AG10803 (cell line): Measurements from ENCODE around the gene KCNN2.
A peak's percentile ranks its signal among the peaks of the same experiment; 100 is the strongest.
"Not testable (repeated sequence)": the region's sequence is repeated elsewhere in the genome, so short reads cannot be mapped to it uniquely, and the experiment has no call there.

ENCODE experiments used
- DNase-seq: peaks from one replicate; pipeline ENCODE4 v3.0.0; 2010; ENCODE audit warnings: low read depth
- H3K4me3 ChIP-seq: 2 replicates; pipeline ENCODE4 v1.5.1; 2011; ENCODE audit warnings: mild to moderate bottlenecking, low read length, control low read depth
- TF ChIP-seq, protein P1 (sequence below): conservative IDR thresholded peaks from 2 replicates; pipeline ENCODE4 v1.5.1; 2011; ENCODE audit warnings: mild to moderate bottlenecking, low read length, control low read depth, inconsistent platforms

The KCNN2 gene

DNA sequence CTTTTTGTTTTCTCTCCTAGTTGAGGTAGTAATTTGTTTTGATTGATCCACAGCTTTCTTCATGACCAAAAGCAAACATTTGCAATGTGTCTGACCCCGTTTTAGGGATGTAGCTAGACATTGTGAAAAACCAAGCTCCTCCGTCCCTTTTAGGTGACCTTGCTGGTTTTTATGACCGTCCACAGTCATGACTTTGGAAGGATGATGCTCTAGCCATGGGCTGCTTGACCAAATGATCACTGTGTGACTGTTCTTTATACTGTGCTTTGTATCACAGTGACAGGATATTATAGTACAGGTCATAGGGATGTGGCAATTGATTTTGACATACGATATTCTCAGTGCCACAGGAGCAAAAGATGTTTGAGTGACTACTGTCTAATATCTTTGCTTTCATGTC, 54.4 kb downstream of the KCNN2 start:
- TF ChIP-seq, protein P1, sequence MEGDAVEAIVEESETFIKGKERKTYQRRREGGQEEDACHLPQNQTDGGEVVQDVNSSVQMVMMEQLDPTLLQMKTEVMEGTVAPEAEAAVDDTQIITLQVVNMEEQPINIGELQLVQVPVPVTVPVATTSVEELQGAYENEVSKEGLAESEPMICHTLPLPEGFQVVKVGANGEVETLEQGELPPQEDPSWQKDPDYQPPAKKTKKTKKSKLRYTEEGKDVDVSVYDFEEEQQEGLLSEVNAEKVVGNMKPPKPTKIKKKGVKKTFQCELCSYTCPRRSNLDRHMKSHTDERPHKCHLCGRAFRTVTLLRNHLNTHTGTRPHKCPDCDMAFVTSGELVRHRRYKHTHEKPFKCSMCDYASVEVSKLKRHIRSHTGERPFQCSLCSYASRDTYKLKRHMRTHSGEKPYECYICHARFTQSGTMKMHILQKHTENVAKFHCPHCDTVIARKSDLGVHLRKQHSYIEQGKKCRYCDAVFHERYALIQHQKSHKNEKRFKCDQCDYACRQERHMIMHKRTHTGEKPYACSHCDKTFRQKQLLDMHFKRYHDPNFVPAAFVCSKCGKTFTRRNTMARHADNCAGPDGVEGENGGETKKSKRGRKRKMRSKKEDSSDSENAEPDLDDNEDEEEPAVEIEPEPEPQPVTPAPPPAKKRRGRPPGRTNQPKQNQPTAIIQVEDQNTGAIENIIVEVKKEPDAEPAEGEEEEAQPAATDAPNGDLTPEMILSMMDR = no peak
- DNase-seq = no peak
- H3K4me3 ChIP-seq = no peak overlapping the region

DNA sequence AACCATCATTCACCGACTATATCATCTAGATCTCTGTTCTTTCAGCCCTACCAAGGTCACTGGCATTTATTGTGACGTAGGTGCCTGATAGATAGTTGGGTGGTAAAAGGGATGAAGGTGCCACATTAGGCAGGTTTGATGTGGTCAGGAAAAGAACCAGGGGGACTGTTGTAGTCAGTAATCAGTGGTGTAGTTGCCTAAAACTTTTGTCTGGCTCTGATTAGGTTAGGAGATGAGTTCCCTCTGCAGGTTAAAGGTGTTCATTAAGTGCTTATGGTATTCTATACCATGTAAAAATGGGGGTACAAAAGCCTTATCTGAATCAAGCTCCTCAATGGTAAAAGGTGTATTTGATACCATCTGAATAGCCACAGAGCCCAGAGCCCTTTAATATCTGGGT, 55.6 kb downstream of the KCNN2 start:
- H3K4me3 ChIP-seq = no peak overlapping the region

DNA sequence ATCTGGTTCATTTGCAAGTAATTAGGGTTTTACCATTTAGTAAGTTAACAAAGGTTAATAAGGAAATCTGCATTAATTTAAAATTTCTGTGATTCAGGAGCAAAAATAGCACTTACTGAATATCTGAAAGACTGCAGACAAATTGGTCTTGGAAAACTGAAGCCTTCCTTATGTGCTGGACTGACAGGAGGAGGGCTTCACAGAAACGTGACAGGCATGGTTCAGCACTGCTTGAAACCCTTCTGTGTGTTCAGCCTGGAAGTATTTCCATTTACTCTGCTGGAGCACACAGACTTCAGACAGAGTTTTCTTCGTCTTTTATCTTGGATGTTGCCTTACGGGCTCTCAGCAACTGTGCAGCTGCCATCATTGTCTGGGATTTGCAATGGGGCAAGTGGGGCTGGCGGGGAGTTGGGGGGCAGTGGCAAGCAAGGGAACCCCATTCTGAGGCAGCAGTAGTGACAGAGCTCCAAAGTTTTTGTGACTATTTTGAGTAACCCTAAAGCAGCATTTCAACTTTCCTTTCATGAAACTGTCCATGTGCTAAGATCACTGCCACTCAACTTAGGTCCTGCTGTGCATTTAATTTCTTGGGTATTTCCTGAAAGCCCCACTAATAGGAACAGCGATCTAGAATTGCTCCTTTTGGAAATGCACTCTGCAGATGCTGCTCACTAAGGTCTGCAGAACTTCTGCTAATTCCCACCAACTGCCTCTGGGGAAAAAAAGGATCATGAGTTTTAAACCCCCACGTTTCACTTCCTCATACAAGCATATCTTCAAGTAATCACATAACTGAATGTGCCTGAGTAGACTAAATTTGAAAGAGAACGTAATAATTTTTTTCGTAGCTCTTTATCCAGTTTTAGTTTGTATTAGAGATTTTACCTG, 56.6 kb downstream of the KCNN2 start:
- no peak overlapping the region for H3K4me3 ChIP-seq
- TF ChIP-seq, protein P1 = no peak
- DNase-seq = no peak

More for the DNA sequence above, 55.6 kb downstream of the KCNN2 start:
- DNase-seq = no peak
- TF ChIP-seq, protein P1 = no peak

DNA sequence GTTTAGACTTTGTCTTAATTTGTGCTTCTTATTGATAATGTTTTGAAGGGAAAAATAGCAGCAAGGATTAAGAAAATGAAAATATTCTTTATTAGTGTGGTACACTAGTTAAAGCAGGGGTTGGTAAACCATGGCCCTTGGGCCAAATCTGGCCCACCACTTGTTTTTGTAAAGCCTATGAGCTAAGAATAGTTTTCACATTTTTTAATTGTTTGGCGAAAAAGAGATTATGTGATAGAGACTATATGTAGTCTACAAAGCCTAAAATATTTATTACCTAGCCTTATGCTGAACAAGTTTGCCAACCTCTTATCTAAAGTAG, 57.2 kb downstream of the KCNN2 start:
- H3K4me3 ChIP-seq = no peak overlapping the region

DNA sequence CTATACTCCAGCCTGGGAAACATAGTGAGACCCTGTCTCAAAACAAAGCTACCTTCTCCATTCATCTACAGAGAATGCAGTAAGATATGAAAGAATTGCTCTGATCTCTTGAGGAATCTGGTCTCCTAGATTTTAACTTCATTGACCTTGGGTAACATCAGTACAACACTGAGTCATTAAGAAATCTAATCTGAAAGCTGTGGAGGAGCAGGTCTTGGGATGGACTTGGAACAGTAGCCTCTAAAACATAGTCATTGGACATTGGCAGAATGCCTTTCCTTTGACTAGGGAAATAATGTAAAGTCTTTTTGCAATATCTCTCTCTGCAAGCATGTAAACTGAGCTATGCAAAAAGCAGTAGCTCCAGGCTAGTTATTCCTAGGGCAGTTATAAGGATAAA, 58.1 kb downstream of the KCNN2 start:
- peak; percentile 1 for DNase-seq
- TF ChIP-seq, protein P1 = no peak
- no peak overlapping the region for H3K4me3 ChIP-seq

More for the DNA sequence above, 57.2 kb downstream of the KCNN2 start:
- TF ChIP-seq, protein P1 = no peak
- no peak for DNase-seq

DNA sequence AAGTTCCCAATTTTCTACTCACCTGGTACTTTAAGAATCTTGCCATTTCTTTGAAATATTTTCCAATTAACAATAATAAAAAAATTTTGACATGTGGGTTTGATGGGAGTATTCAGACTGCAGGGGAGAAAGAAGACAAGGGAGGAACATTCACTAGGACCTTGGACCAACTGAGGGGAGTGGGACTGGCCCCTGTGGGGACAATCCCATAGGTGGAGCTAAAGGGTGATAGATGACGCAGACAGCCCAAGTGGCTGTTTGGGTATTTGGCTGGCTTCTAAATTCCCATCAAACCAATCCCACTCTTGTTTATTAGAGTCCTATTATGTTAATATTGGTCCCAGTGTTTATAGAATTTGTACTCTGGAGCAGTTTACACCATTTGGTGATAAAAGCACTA, 65.3 kb downstream of the KCNN2 start:
- TF ChIP-seq, protein P1 = no peak
- no peak overlapping the region for H3K4me3 ChIP-seq
- DNase-seq = no peak

DNA sequence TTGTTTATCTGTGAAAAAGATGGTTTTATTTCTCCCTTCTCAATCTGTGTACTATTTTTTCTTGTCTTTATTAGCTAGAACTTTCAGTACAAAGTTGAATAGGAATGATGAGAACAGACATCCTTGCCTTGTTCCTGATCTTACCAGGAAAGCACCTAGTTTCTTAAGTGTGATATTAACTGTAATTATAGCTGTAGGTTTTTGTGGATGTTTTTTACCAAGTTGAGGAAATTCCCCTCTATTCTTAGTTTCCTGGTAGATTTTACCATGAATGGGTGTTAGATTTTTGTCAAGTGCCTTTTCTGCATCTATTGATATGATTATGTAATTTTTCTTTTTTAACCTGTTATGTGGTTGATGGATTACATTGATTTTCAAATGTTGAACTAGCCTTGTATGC, 68.7 kb downstream of the KCNN2 start:
- no peak overlapping the region for H3K4me3 ChIP-seq
- DNase-seq = no peak
- TF ChIP-seq, protein P1 = no peak

DNA sequence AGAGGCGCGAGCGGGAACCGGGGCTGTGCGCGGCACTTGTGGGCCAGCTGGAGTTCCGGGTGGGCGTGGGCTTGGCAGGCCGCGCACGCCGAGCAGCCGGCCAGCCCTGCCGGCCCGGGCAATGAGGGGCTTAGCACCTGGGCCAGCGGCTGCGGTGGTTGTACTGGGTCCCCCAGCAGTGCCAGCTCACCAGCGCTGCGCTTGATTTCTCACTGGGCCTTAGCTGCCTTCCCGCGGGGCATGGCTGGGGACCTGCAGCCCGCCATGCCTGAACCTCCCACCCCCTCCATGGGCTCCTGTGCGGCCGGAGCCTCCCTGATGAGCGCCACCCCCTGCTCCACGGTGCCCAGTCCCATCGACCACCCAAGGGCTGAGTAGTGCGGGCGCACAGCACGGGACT, 70.8 kb downstream of the KCNN2 start:
- DNase-seq, H3K4me3 ChIP-seq: not testable (repeated sequence)
